Measurements from ENCODE around the gene TRAPPC4. TPM values are rescaled to one million over a fixed set of nuclear protein-coding genes. Genes with fewer than 3 reads are reported as not detected.
A peak's percentile ranks its signal among the peaks of the same experiment; 100 is the strongest.

TRAPPC4 gene
- total RNA-seq, 4 donors from 2014 or later: 43.0 to 82.8 (median 66.9) TPM

GRCh38 chr11:119011476-119012053 lies 7.0 kb upstream of the TRAPPC4 start:
- H3K4me1 ChIP-seq: peaks cover 11 to 13% of the 10 kb centered on the region in 2 donors
- H3K4me3 ChIP-seq: no peak overlapping the region
- no peak for DNase-seq
- intact Hi-C loops (cut with DNase I; ENCODE audit: low total_unique reads): no loop called here
- no peaks in the 10 kb centered on the region for H3K27me3 ChIP-seq
- H3K27ac ChIP-seq: no peak overlapping the region
- H3K9me3 ChIP-seq: no peaks in the 10 kb centered on the region
- H3K36me3 ChIP-seq: peaks cover 0 to 77% of the 10 kb centered on the region in 2 donors
- in situ Hi-C loops (cut with MboI; ENCODE audit: low sequenced_read_pairs in 4 of 4): no loop called here
- ATAC-seq: no peak
- TF ChIP-seq, protein P1, sequence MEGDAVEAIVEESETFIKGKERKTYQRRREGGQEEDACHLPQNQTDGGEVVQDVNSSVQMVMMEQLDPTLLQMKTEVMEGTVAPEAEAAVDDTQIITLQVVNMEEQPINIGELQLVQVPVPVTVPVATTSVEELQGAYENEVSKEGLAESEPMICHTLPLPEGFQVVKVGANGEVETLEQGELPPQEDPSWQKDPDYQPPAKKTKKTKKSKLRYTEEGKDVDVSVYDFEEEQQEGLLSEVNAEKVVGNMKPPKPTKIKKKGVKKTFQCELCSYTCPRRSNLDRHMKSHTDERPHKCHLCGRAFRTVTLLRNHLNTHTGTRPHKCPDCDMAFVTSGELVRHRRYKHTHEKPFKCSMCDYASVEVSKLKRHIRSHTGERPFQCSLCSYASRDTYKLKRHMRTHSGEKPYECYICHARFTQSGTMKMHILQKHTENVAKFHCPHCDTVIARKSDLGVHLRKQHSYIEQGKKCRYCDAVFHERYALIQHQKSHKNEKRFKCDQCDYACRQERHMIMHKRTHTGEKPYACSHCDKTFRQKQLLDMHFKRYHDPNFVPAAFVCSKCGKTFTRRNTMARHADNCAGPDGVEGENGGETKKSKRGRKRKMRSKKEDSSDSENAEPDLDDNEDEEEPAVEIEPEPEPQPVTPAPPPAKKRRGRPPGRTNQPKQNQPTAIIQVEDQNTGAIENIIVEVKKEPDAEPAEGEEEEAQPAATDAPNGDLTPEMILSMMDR (IDR thresholded peaks at IDR 0.05 in 4 of 5, conservative IDR thresholded peaks at IDR 0.05 in 1 of 5): no peak
- no peak for TF ChIP-seq POLR2A (IDR thresholded peaks at IDR 0.05)

GRCh38 chr11:119012629-119013170 lies 5.9 kb upstream of the TRAPPC4 start:
- no peak overlapping the region for H3K4me3 ChIP-seq
- no peak for TF ChIP-seq POLR2A (IDR thresholded peaks at IDR 0.05)
- TF ChIP-seq, protein P1 (IDR thresholded peaks at IDR 0.05 in 4 of 5, conservative IDR thresholded peaks at IDR 0.05 in 1 of 5): no peak
- ATAC-seq (no peak), DNase-seq (no peak)
- peaks cover 21 to 22% of the 10 kb centered on the region in 2 donors for H3K4me1 ChIP-seq
- H3K36me3 ChIP-seq: peaks cover 0 to 67% of the 10 kb centered on the region in 2 donors
- intact Hi-C loops (cut with DNase I; ENCODE audit: low total_unique reads): no loop called here
- no peak overlapping the region for H3K27ac ChIP-seq
- H3K9me3 ChIP-seq: no peaks in the 10 kb centered on the region
- in situ Hi-C loops (cut with MboI; ENCODE audit: low sequenced_read_pairs in 4 of 4): no loop called here
- no peaks in the 10 kb centered on the region for H3K27me3 ChIP-seq

- in situ Hi-C loops (cut with MboI; ENCODE audit: low sequenced_read_pairs in 4 of 4): no loop called here
- DNase-seq: no peak
- Histone ChIP-seq H3K4me3 (no peak overlapping the region), H3K27ac (peak overlapping the region in 2 of 4 donors; percentile 8 to 35), H3K27me3 (no peaks in the 10 kb centered on the region), H3K4me1 (peaks cover 22 to 23% of the 10 kb centered on the region in 2 donors), H3K9me3 (no peaks in the 10 kb centered on the region), H3K36me3 (peaks cover 0 to 58% of the 10 kb centered on the region in 2 donors)
- TF ChIP-seq, protein P1 (IDR thresholded peaks at IDR 0.05 in 4 of 5, conservative IDR thresholded peaks at IDR 0.05 in 1 of 5): no peak
- no peak for TF ChIP-seq POLR2A (IDR thresholded peaks at IDR 0.05)
- ATAC-seq: no peak
- intact Hi-C loops (cut with DNase I; ENCODE audit: low total_unique reads): no loop called here
Measured at GRCh38 chr11:119014209-119014924, 4.2 kb upstream of the TRAPPC4 start.

GRCh38 chr11:119015054-119015611 lies 3.4 kb upstream of the TRAPPC4 start:
- H3K36me3 ChIP-seq: peaks cover 0 to 58% of the 10 kb centered on the region in 2 donors
- no peak overlapping the region for H3K4me3 ChIP-seq
- in situ Hi-C loops (cut with MboI; ENCODE audit: low sequenced_read_pairs in 4 of 4) (no loop called here), intact Hi-C loops (cut with DNase I; ENCODE audit: low total_unique reads) (loop anchor here (5.0 kb wide), 1 partner anchor 88 kb away; the partner anchor contains the start of gene BCL9L)
- peaks cover 29 to 31% of the 10 kb centered on the region in 2 donors for H3K4me1 ChIP-seq
- no peak for DNase-seq
- H3K27ac ChIP-seq: peak overlapping the region in 2 of 4 donors; percentile 3 to 35
- no peaks in the 10 kb centered on the region for H3K27me3 ChIP-seq
- ATAC-seq: no peak
- H3K9me3 ChIP-seq: no peaks in the 10 kb centered on the region
- TF ChIP-seq, protein P1 (IDR thresholded peaks at IDR 0.05 in 4 of 5, conservative IDR thresholded peaks at IDR 0.05 in 1 of 5): no peak
